IMR-90 (cell line): ENCODE data around the gene ATPAF1. TPM values are rescaled to one million over a fixed set of nuclear protein-coding genes. Genes with fewer than 3 reads are reported as not detected.

Experiments used
- ATAC-seq: fragments of 200-7000 bp; cut with Tn5 transposase; 2 replicates; pipeline ENCODE4 v1.9.1; 2020; ENCODE audit warnings: low read depth, mild to moderate bottlenecking, moderate library complexity
- BruUV-seq: library from RNA; stranded (reverse); fragments of 400-500 nt; replicated peaks from 2 replicates; lab custom pipeline; 2021; lab: Mats Ljungman, UMichigan
- CTCF ChIA-PET: fragments of 300-600 bp; formaldehyde crosslinking; extraction: SDS; loops from one replicate; lab custom pipeline; 2021; ENCODE audit warnings: antibody characterized with exemption; lab: Yijun Ruan, JAX
- POLR2A ChIA-PET: fragments of 300-600 bp; sonication (Branson Sonifier 250); formaldehyde crosslinking; loops from one replicate; lab custom pipeline; 2022; ENCODE audit warnings: antibody characterized with exemption; ENCODE audit not compliant: unreplicated experiment; lab: Charles Lee
- DNase-seq: peaks from one replicate; pipeline ENCODE4 v3.0.0; 2013
- H2AFZ ChIP-seq: replicated peaks from 2 replicates; pipeline ENCODE3; 2013; ENCODE audit warnings: low read length, mild to moderate bottlenecking; ENCODE audit not compliant: poor library complexity
- H2AK5ac ChIP-seq: 2 replicates; pipeline ENCODE4 v1.6.1; 2013; ENCODE audit warnings: low read depth, low read length, inconsistent platforms
- H2AK9ac ChIP-seq: replicated peaks from 2 replicates; pipeline ENCODE3; 2013; ENCODE audit warnings: mild to moderate bottlenecking, low read depth, low read length, moderate library complexity; ENCODE audit not compliant: poor library complexity
- H2BK120ac ChIP-seq: 2 replicates; pipeline ENCODE4 v1.6.1; 2013; ENCODE audit warnings: low read depth, low read length, inconsistent platforms
- H2BK15ac ChIP-seq: 3 replicates; pipeline ENCODE4 v1.6.1; 2013; ENCODE audit warnings: low read depth, low read length, inconsistent platforms
- H2BK20ac ChIP-seq: 2 replicates; pipeline ENCODE4 v1.6.1; 2013; ENCODE audit warnings: low read depth, mild to moderate bottlenecking, inconsistent platforms, low read length, moderate library complexity
- H2BK5ac ChIP-seq: 2 replicates; pipeline ENCODE4 v1.6.1; 2013; ENCODE audit warnings: mild to moderate bottlenecking, low read depth, low read length, inconsistent platforms; ENCODE audit not compliant: poor library complexity, severe bottlenecking
- H3K14ac ChIP-seq: replicated peaks from 2 replicates; pipeline ENCODE4 v1.6.1; 2013; ENCODE audit warnings: low read depth, low read length, inconsistent platforms
- H3K18ac ChIP-seq: 2 replicates; pipeline ENCODE4 v1.6.1; 2013; ENCODE audit warnings: low read depth, low read length, control low read depth
- H3K23ac ChIP-seq: 2 replicates; pipeline ENCODE4 v1.6.1; 2013; ENCODE audit warnings: low read depth, low read length, inconsistent platforms
- H3K27ac ChIP-seq: 2 replicates; pipeline ENCODE4 v1.5.1; 2013; ENCODE audit warnings: mild to moderate bottlenecking, control low read depth, low read length; ENCODE audit not compliant: insufficient read depth
- H3K27me3 ChIP-seq: 2 replicates; pipeline ENCODE4 v1.6.1; 2013; ENCODE audit warnings: low read length; ENCODE audit not compliant: control insufficient read depth, insufficient read depth
- H3K36me3 ChIP-seq: 2 replicates; pipeline ENCODE4 v1.6.1; 2013; ENCODE audit warnings: low read length, mixed read lengths; ENCODE audit not compliant: control insufficient read depth, insufficient read depth
- H3K4ac ChIP-seq: 2 replicates; pipeline ENCODE4 v1.6.1; 2013; ENCODE audit warnings: low read depth, low read length, inconsistent platforms
- H3K4me1 ChIP-seq: 2 replicates; pipeline ENCODE4 v1.6.1; 2013; ENCODE audit warnings: low read length, mixed read lengths; ENCODE audit not compliant: control insufficient read depth, insufficient read depth
- H3K4me2 ChIP-seq: 2 replicates; pipeline ENCODE4 v1.6.1; 2013; ENCODE audit warnings: low read depth, mild to moderate bottlenecking, control low read depth, low read length, moderate library complexity
- H3K4me3 ChIP-seq: 2 replicates; pipeline ENCODE4 v1.5.1; 2013; ENCODE audit warnings: low read depth, mild to moderate bottlenecking, control low read depth, low read length, moderate library complexity; ENCODE audit not compliant: insufficient read depth
- H3K56ac ChIP-seq: 2 replicates; pipeline ENCODE4 v1.6.1; 2013; ENCODE audit warnings: low read length, inconsistent platforms; ENCODE audit not compliant: insufficient read depth; ENCODE audit errors: extremely low read depth
- H3K79me1 ChIP-seq, 2 experiments: 2 replicates each; pipeline ENCODE4 v1.6.1; 2013; ENCODE audit warnings: low read length in 2 of 2, inconsistent platforms in 1 of 2, low read depth in 1 of 2
- H3K9ac ChIP-seq: 2 replicates; pipeline ENCODE4 v1.6.1; 2013; ENCODE audit warnings: low read depth, low read length, control low read depth
- H3K9me1 ChIP-seq: 2 replicates; pipeline ENCODE4 v1.6.1; 2013; ENCODE audit warnings: low read length, inconsistent platforms; ENCODE audit not compliant: insufficient read depth
- H3K9me3 ChIP-seq: 2 replicates; pipeline ENCODE4 v1.6.1; 2013; ENCODE audit warnings: low read length; ENCODE audit not compliant: control insufficient read depth, insufficient read depth
- H4K20me1 ChIP-seq: 2 replicates; pipeline ENCODE4 v1.6.1; 2013; ENCODE audit warnings: low read length, inconsistent platforms; ENCODE audit not compliant: insufficient read depth
- H4K5ac ChIP-seq: 2 replicates; pipeline ENCODE4 v1.6.1; 2013; ENCODE audit warnings: mild to moderate bottlenecking, low read depth, low read length, control low read depth
- H4K8ac ChIP-seq, 2 experiments: 2 replicates each; pipeline ENCODE4 v1.6.1; 2013; ENCODE audit warnings: low read depth in 2 of 2, low read length in 2 of 2, control low read depth in 1 of 2, inconsistent platforms in 1 of 2
- H4K91ac ChIP-seq: 2 replicates; pipeline ENCODE4 v1.6.1; 2013; ENCODE audit warnings: low read depth, low read length, inconsistent platforms; ENCODE audit not compliant: insufficient read depth
- SMC3 ChIP-seq: fragments of 150-350 bp; IDR thresholded peaks from 2 replicates; pipeline ENCODE4 v1.6.1; 2016; ENCODE audit warnings: low read depth, mild to moderate bottlenecking, antibody characterized with exemption, low read length, moderate library complexity
- WGBS, 2 experiments: methylation state at CpG; one replicate each; pipeline versions ENCODE4 v1.1.5 to v1.1.7; 2013; ENCODE audit warnings: missing lambda C conversion rate in 2 of 2; ENCODE audit not compliant: insufficient read length in 1 of 2; ENCODE audit errors: extremely low coverage in 2 of 2; 5-methylcytosine and 5-hydroxymethylcytosine counted together
- dilution Hi-C: fragments of 300-500 bp; cut with HindIII; formaldehyde crosslinking; loops from one replicate; pipeline ENCODE4 v1.14.3; 2018; ENCODE audit warnings: low sequenced_read_pairs; ENCODE audit not compliant: unreplicated experiment
- in situ Hi-C: fragments of 300-500 bp; cut with MboI; formaldehyde crosslinking; loops from 3 replicates; pipeline ENCODE4 v1.14.3; 2019; ENCODE audit warnings: low sequenced_read_pairs, inconsistent platforms, mixed read lengths
- intact Hi-C: fragments of 100-400 bp; cut with micrococcal nuclease; formaldehyde crosslinking; loops from 2 replicates; pipeline ENCODE4 v1.10.0; 2022
- polyA plus RNA-seq, 3 experiments: library from polyadenylated mRNA; depleted of rRNA; stranded (reverse); fragments of >200 nt; gene quantifications; 2 replicates each; pipeline ENCODE4 v1.2.3, GENCODE V29; 2012; ENCODE audit warnings: low replicate concordance in 1 of 3
- total RNA-seq: library from RNA; depleted of rRNA; stranded (reverse); fragments of >200 nt; gene quantifications from 2 replicates; pipeline ENCODE4 v1.2.3, GENCODE V29; 2012

ATPAF1 gene
- total and polyA plus RNA-seq, 2 of the 4 experiments (the other 2 are of a cell fraction), result 55.5 to 80.3 TPM

- Histone ChIP-seq H2BK5ac (no peak overlapping the region), H3K9me1 (no peaks in the 10 kb centered on the region; the same call in 1 of the 2 replicates), H3K27ac (no peak overlapping the region), H4K5ac (no peak overlapping the region), H3K14ac (no peak overlapping the region), H3K4me1 (peaks cover 2% of the 10 kb centered on the region; the same call in 1 of the 2 replicates), H4K8ac (no peak overlapping the region), H2BK20ac (no peak overlapping the region), H3K36me3 (no peaks in the 10 kb centered on the region), H4K91ac (no peak overlapping the region), H3K56ac (no peak overlapping the region), H3K79me1 (peaks cover 0 to 3% of the 10 kb centered on the region in 2 experiments; a peak in 1 of 4 replicates), H2BK120ac (no peak overlapping the region), H2AK9ac (no peak overlapping the region), H2AK5ac (no peak overlapping the region), H3K23ac (no peak overlapping the region), H4K20me1 (no peaks in the 10 kb centered on the region), H3K4me3 (no peak overlapping the region), H3K18ac (no peak overlapping the region), H3K4ac (no peak overlapping the region), H3K9ac (no peak overlapping the region), H2BK15ac (no peak overlapping the region), H3K9me3 (no peaks in the 10 kb centered on the region), H3K4me2 (no peak overlapping the region), H3K27me3 (no peaks in the 10 kb centered on the region), H2AFZ (no peak overlapping the region)
- CTCF ChIA-PET, result interaction anchor here (0.5 to 1.7 kb wide), 4 partner anchors 8 to 107 kb away, joined by 3 to 12 read pairs (median 3); no protein-coding TSS in a partner anchor
- POLR2A ChIA-PET, result no interaction called here
- intact Hi-C loops, result loop anchor here (1.0 kb wide), 1 partner anchor 103 kb away; no protein-coding TSS in a partner anchor
- BruUV-seq, result no TSS peak
- dilution Hi-C loops, result no loop called here
- 100% methylated on average over 1 of the region's 7 CpGs; no CpG with 5 or more reads in 1 of the 2 experiments for WGBS, 2 experiments
- in situ Hi-C loops, result no loop called here
- ATAC-seq (no peak), DNase-seq (no peak)
- TF ChIP-seq SMC3, result no peak
These were observed 46.2 kb downstream of the ATPAF1 start for GRCh38 chr1:46621930-46622329.
